K562 (cell line): ENCODE measurements around the gene KIF26B. TPM values are rescaled to one million over a fixed set of nuclear protein-coding genes. Genes with fewer than 3 reads are reported as not detected.

Experiments used
- ATAC-seq: fragments of 200-7000 bp; cut with Tn5 transposase; 3 replicates; pipeline ENCODE4 v1.9.1; 2020; ENCODE audit warnings: moderate library complexity
- BruUV-seq: library from RNA; stranded (reverse); fragments of 400-500 nt; replicated peaks from 2 replicates; lab custom pipeline; 2021; lab: Mats Ljungman, UMichigan
- CTCF ChIA-PET: fragments of 300-600 bp; formaldehyde crosslinking; extraction: SDS; loops from one replicate; lab custom pipeline; 2021; ENCODE audit warnings: low intra/inter-chr PET ratio; lab: Yijun Ruan, JAX
- POLR2A ChIA-PET: fragments of 300-600, 350-650 bp; sonication (Branson Sonifier 250); formaldehyde crosslinking; extraction: SDS; loops from one replicate; lab custom pipeline; 2021; ENCODE audit warnings: antibody characterized with exemption, inconsistent platforms; lab: Yijun Ruan, JAX
- DNase-seq, 4 experiments: peaks; one replicate each; pipeline versions ENCODE4 v3.0.0 to v3.0.0-alpha.2; 2011 to 2018; ENCODE audit warnings: low spot score in 3 of 4, mixed read lengths in 3 of 4; ENCODE audit errors: extremely low read depth in 1 of 4
- FAIRE-seq: peaks from 2 replicates; lab custom pipeline; 2011; peaks lifted over from hg19 to GRCh38; lab: Jason Lieb, UNC
- H2AFZ ChIP-seq: 2 replicates; pipeline ENCODE4 v1.6.0; 2011; ENCODE audit warnings: low read depth, low read length, control low read depth, inconsistent platforms
- H3K27ac ChIP-seq: fragments of 200-600 bp; 3 replicates; pipeline ENCODE4 v1.8.0; 2011; ENCODE audit warnings: low read depth, mild to moderate bottlenecking, control low read depth, inconsistent platforms, low read length, moderate library complexity, mixed read lengths; ENCODE audit errors: extremely low read depth
- H3K27me3 ChIP-seq, 2 experiments: fragments of 300-600 bp in 1 of 2; 2 replicates in 1 of 2; 3 replicates in 1 of 2; pipeline versions ENCODE4 v1.6.0 to v1.8.0; 2011; ENCODE audit warnings: inconsistent platforms in 2 of 2, low read length in 2 of 2, mild to moderate bottlenecking in 1 of 2, mixed read lengths in 1 of 2, moderate library complexity in 1 of 2; ENCODE audit not compliant: control insufficient read depth in 2 of 2, insufficient read depth in 2 of 2
- H3K36me3 ChIP-seq: fragments of 300-600 bp; 3 replicates; pipeline ENCODE4 v1.8.0; 2011; ENCODE audit warnings: mild to moderate bottlenecking, low read length, inconsistent platforms; ENCODE audit not compliant: control insufficient read depth, insufficient read depth
- H3K4me1 ChIP-seq, 2 experiments: fragments of 200-600 bp in 1 of 2; replicated peaks in 1 of 2; 2 replicates in 1 of 2; 3 replicates in 1 of 2; pipeline versions ENCODE4 v1.5.1 to v1.8.0; 2011; ENCODE audit warnings: inconsistent platforms in 2 of 2, low read length in 2 of 2, mild to moderate bottlenecking in 1 of 2, mixed read lengths in 1 of 2, moderate library complexity in 1 of 2; ENCODE audit not compliant: control insufficient read depth in 2 of 2, insufficient read depth in 2 of 2
- H3K4me2 ChIP-seq: 2 replicates; pipeline ENCODE4 v1.6.1; 2011; ENCODE audit warnings: low read length, control low read depth, inconsistent platforms, mixed read lengths; ENCODE audit not compliant: insufficient read depth
- H3K4me3 ChIP-seq: fragments of 200-600 bp; sonication (generic), shearing (Covaris generic); 2 replicates; pipeline ENCODE4 v1.5.1; 2016; ENCODE audit warnings: control low read depth, inconsistent platforms
- H3K79me2 ChIP-seq: fragments of 200-600 bp; 3 replicates; pipeline ENCODE4 v1.8.0; 2011; ENCODE audit warnings: low read length, inconsistent platforms; ENCODE audit not compliant: control insufficient read depth, insufficient read depth
- H3K9ac ChIP-seq, 2 experiments: 2 replicates each; pipeline versions ENCODE4 v1.6.0 to v1.6.1; 2011; ENCODE audit warnings: low read depth in 2 of 2, low read length in 2 of 2, control low read depth in 1 of 2, inconsistent platforms in 1 of 2, mild to moderate bottlenecking in 1 of 2, mixed read lengths in 1 of 2; ENCODE audit not compliant: insufficient read depth in 1 of 2
- H3K9me1 ChIP-seq: one replicate; pipeline ENCODE4 v1.6.0; 2011; ENCODE audit warnings: inconsistent platforms, mild to moderate bottlenecking, low read length, moderate library complexity; ENCODE audit not compliant: control insufficient read depth, insufficient read depth
- H3K9me3 ChIP-seq: replicated peaks from 2 replicates; pipeline ENCODE4 v1.5.1; 2011; ENCODE audit warnings: low read depth, low read length, inconsistent platforms; ENCODE audit not compliant: control insufficient read depth, insufficient read depth
- H4K20me1 ChIP-seq: replicated peaks from 2 replicates; pipeline ENCODE4 v1.6.1; 2011; ENCODE audit warnings: low read length, inconsistent platforms, mixed read lengths; ENCODE audit not compliant: control insufficient read depth, insufficient read depth
- MAFK ChIP-seq: IDR thresholded peaks from 2 replicates; pipeline ENCODE4 v1.6.1; 2011; ENCODE audit warnings: low read length, improper control_type of control experiment
- POLR2A ChIP-seq: fragments of 450-650 bp; conservative IDR thresholded peaks from 2 replicates; pipeline ENCODE4 v1.6.1; 2016
- SUPT5H ChIP-seq: fragments of 450-650 bp; IDR thresholded peaks from 2 replicates; pipeline ENCODE4 v1.6.1; 2016
- ZBTB34 ChIP-seq: fragments of 250-450 bp; sonication (Bioruptor Pico); IDR thresholded peaks from 2 replicates; pipeline ENCODE4 v1.8.0; 2021; ENCODE audit warnings: mild to moderate bottlenecking, moderate library complexity
- ZNF445 ChIP-seq: fragments of 250-450 bp; sonication (Bioruptor Pico); IDR thresholded peaks from 2 replicates; pipeline ENCODE4 v1.4.0; 2020; ENCODE audit warnings: low read depth, mild to moderate bottlenecking, moderate library complexity
- WGBS: fragments of 100-300 bp; shearing (Covaris generic); methylation state at CpG from one replicate; pipeline ENCODE4 v1.1.6; 2016; ENCODE audit warnings: low coverage, mixed read lengths; ENCODE audit not compliant: insufficient coverage; ENCODE audit errors: missing lambda C conversion rate; 5-methylcytosine and 5-hydroxymethylcytosine counted together
- in situ Hi-C: fragments of 300-500 bp; cut with MboI; formaldehyde crosslinking; loops from 4 replicates; pipeline ENCODE4 v1.15.0; 2018; ENCODE audit warnings: inconsistent platforms, mixed read lengths
- intact Hi-C: fragments of 100-400 bp; cut with micrococcal nuclease; formaldehyde crosslinking; loops from 2 replicates; pipeline ENCODE4 v1.14.2; 2022
- polyA plus RNA-seq, 8 experiments: library from polyadenylated mRNA; depleted of rRNA in 4 of 8; stranded (reverse) in 5 of 8; unstranded in 3 of 8; fragments of >200 nt; fragmentation: Nextera tagmentation in 2 of 8; fragmentation: Illumina TruSeq in 1 of 8; extraction: Ambion mirVana in 2 of 8; extraction: Trizol in 1 of 8; gene quantifications; 2 replicates each; pipeline versions ENCODE4 v1.2.1 to v1.2.3, GENCODE V29; 2011 to 2014; ENCODE audit warnings: inconsistent platforms in 1 of 8, missing spikeins in 1 of 8
- total RNA-seq, 7 experiments: library from RNA; depleted of rRNA in 6 of 7; stranded (reverse); fragments of >200 nt in 6 of 7; fragmentation: Illumina TruSeq in 2 of 7; extraction: Trizol in 2 of 7; gene quantifications; 2 replicates each; pipeline versions ENCODE4 v1.2.1 to v1.2.3, GENCODE V29; 2011 to 2021; ENCODE audit warnings: low replicate concordance in 1 of 7
- TF ChIP-seq, protein P1 (sequence below): fragments of 250-450 bp; sonication (Bioruptor Pico); IDR thresholded peaks from 2 replicates; pipeline ENCODE4 v1.6.1; 2021; ENCODE audit warnings: mild to moderate bottlenecking

Gene KIF26B
- total and polyA plus RNA-seq, 9 of the 15 experiments (the other 6 are each of a cell fraction or from before 2014, with no cell fraction given), result 0.02 to 0.08 (median 0.03) TPM; not detected in 6

GRCh38 chr1:245603311-245603865 is 448.6 kb downstream of the KIF26B start:
- H3K79me2 ChIP-seq, result no peaks in the 10 kb centered on the region
- peaks cover 0 to 4% of the 10 kb centered on the region in 2 experiments; a peak in 2 of 5 replicates for H3K4me1 ChIP-seq
- H3K9me3 ChIP-seq, result no peaks in the 10 kb centered on the region
- FAIRE-seq (no peak), ATAC-seq (no peak), DNase-seq (no peak)
- ChIA-PET POLR2A (no interaction called here), CTCF (no interaction called here)
- TF ChIP-seq MAFK (no peak), SUPT5H (no peak), ZNF445 (CRISPR knock-in tag) (no peak), POLR2A (no peak), ZBTB34 (CRISPR knock-in tag) (no peak)
- TF ChIP-seq, protein P1, sequence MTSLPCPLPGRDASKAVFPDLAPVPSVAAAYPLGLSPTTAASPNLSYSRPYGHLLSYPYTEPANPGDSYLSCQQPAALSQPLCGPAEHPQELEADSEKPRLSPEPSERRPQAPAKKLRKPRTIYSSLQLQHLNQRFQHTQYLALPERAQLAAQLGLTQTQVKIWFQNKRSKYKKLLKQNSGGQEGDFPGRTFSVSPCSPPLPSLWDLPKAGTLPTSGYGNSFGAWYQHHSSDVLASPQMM (CRISPR knock-in tag), result no peak
- WGBS, result 0% methylated on average over 6 of the region's 6 CpGs
- no peaks in the 10 kb centered on the region for H4K20me1 ChIP-seq
- H3K4me3 ChIP-seq, result no peak overlapping the region
- no peak overlapping the region for H2AFZ ChIP-seq
- no peaks in the 10 kb centered on the region for H3K9me1 ChIP-seq
- no TSS peak for BruUV-seq
- H3K27ac ChIP-seq, result no peak overlapping the region
- no peaks in the 10 kb centered on the region for H3K36me3 ChIP-seq
- in situ Hi-C loops (no loop called here), intact Hi-C loops (no loop called here)
- H3K9ac ChIP-seq, result no peak overlapping the region
- H3K27me3 ChIP-seq, result peaks cover 62 to 88% of the 10 kb centered on the region in 2 experiments
- no peak overlapping the region for H3K4me2 ChIP-seq
